HepG2 (cell line): ENCODE results near the gene PRXL2B. TPM values are rescaled to one million over a fixed set of nuclear protein-coding genes. Genes with fewer than 3 reads are reported as not detected.
A peak's percentile ranks its signal among the peaks of the same experiment; 100 is the strongest.

Experiments used
- CHD4 ChIP-seq: fragments of 200-600 bp; sonication (generic); IDR thresholded peaks from 2 replicates; pipeline ENCODE4 v1.7.0; 2017; ENCODE audit warnings: mild to moderate bottlenecking, low read length, borderline replicate concordance
- MYNN ChIP-seq: sonication (generic); formaldehyde crosslinking; IDR thresholded peaks from 2 replicates; pipeline ENCODE4 v1.4.0; 2020; ENCODE audit warnings: mild to moderate bottlenecking, low read depth, missing genetic modification reagents
- SMARCC2 ChIP-seq: fragments of 450-650 bp; IDR thresholded peaks from 2 replicates; pipeline ENCODE4 v1.6.1; 2017; ENCODE audit warnings: antibody characterized with exemption, mild to moderate bottlenecking
- ZKSCAN8 ChIP-seq: IDR thresholded peaks from 2 replicates; pipeline ENCODE4 v1.6.1; 2016; ENCODE audit warnings: borderline replicate concordance, missing genetic modification reagents, missing compliant biosample characterization
- ZNF124 ChIP-seq: sonication (generic); formaldehyde crosslinking; IDR thresholded peaks from 2 replicates; pipeline ENCODE4 v1.4.0; 2020; ENCODE audit warnings: missing genetic modification reagents
- ZNF432 ChIP-seq: sonication (generic); formaldehyde crosslinking; IDR thresholded peaks from 2 replicates; pipeline ENCODE4 v1.5.0; 2020; ENCODE audit warnings: missing genetic modification reagents, mild to moderate bottlenecking, borderline replicate concordance
- ZNF563 ChIP-seq: sonication (generic); formaldehyde crosslinking; IDR thresholded peaks from 2 replicates; pipeline ENCODE4 v1.8.0; 2022; ENCODE audit warnings: mild to moderate bottlenecking, moderate library complexity, missing genetic modification reagents
- ZNF816 ChIP-seq: sonication (generic); formaldehyde crosslinking; IDR thresholded peaks from 2 replicates; pipeline ENCODE4 v1.8.0; 2022; ENCODE audit warnings: missing genetic modification reagents, mild to moderate bottlenecking, borderline replicate concordance
- polyA plus RNA-seq, 8 experiments: library from polyadenylated mRNA; depleted of rRNA in 3 of 8; stranded (reverse) in 7 of 8; unstranded in 1 of 8; fragments of >200 nt; fragmentation: Illumina TruSeq in 4 of 8; extraction: Trizol in 4 of 8; gene quantifications; 2 replicates each; pipeline versions ENCODE4 v1.2.1 to v1.2.3, GENCODE V29; 2011 to 2016; ENCODE audit warnings: low read depth in 4 of 8, missing spikeins in 1 of 8, mixed read lengths in 1 of 8; ENCODE audit not compliant: insufficient read depth in 1 of 8
- total RNA-seq, 5 experiments: library from RNA; depleted of rRNA; stranded (reverse); fragments of >200 nt; fragmentation: Illumina TruSeq; extraction: Trizol; gene quantifications; 2 replicates each; pipeline ENCODE4 v1.2.3, GENCODE V29; 2016; ENCODE audit warnings: low read depth in 1 of 5
- TF ChIP-seq, protein P1 (sequence below): sonication (generic); formaldehyde crosslinking; IDR thresholded peaks from 2 replicates; pipeline ENCODE4 v1.5.1; 2020; ENCODE audit warnings: mild to moderate bottlenecking, missing genetic modification reagents, moderate library complexity
- TF ChIP-seq, protein P2 (sequence below): sonication (generic); formaldehyde crosslinking; IDR thresholded peaks from 2 replicates; pipeline ENCODE4 v1.4.0; 2020; ENCODE audit warnings: missing genetic modification reagents
- TF ChIP-seq, protein P3 (sequence below): sonication (generic); formaldehyde crosslinking; IDR thresholded peaks from 2 replicates; pipeline ENCODE4 v1.5.1; 2020; ENCODE audit warnings: mild to moderate bottlenecking, missing genetic modification reagents
- TF ChIP-seq, protein P4 (sequence below): sonication (generic); formaldehyde crosslinking; IDR thresholded peaks from 2 replicates; pipeline ENCODE4 v1.5.1; 2020; ENCODE audit warnings: missing genetic modification reagents, mild to moderate bottlenecking, borderline replicate concordance

PRXL2B gene
- total and polyA plus RNA-seq, 2 of the 13 experiments (the other 11 are each of a cell fraction or from before 2014, with no cell fraction given) = 16.8 to 22.1 TPM

DNA sequence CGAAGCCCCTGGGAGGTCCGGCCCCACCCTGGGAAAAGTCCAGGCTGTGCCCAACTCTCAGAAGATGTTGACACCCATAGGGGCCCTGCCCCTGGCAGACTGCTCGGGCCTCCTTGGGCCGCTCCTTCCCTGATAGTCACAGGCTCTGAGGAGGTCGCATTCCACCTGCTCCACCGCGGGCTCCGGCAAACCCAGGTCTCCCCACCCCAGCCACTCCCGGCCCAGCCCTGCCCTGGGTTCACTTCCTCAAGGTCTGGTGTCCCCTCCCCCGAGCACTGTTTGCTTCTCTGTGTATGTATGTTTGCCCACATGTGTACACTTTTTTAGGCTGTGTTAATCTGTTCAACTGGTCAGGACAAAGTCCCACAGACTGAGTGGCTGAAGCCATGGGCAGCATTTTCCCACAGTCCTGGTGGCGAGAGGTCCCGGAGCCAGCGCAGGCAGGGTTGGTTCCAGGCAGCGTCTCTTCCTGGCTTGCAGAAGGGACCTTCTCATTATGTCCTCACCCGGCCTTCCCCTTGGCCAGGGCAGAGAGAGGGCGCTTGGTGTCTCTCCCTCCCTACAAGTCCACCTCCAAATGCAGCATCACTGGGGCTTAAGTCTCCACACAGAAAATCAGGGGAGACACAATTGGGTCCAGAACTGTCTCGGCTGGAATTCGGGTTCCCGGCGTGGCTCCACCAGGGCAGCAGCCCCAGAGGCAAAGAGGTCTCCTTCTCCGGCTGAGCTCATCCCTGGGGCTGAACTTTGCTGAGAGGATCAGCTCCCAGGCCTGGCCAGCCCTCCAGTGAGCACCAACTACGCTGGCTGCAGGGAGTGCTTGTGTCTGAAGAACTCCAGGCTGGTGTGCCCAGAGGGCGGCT, 10.5 kb upstream of the PRXL2B start (continued):
- TF ChIP-seq, protein P1, sequence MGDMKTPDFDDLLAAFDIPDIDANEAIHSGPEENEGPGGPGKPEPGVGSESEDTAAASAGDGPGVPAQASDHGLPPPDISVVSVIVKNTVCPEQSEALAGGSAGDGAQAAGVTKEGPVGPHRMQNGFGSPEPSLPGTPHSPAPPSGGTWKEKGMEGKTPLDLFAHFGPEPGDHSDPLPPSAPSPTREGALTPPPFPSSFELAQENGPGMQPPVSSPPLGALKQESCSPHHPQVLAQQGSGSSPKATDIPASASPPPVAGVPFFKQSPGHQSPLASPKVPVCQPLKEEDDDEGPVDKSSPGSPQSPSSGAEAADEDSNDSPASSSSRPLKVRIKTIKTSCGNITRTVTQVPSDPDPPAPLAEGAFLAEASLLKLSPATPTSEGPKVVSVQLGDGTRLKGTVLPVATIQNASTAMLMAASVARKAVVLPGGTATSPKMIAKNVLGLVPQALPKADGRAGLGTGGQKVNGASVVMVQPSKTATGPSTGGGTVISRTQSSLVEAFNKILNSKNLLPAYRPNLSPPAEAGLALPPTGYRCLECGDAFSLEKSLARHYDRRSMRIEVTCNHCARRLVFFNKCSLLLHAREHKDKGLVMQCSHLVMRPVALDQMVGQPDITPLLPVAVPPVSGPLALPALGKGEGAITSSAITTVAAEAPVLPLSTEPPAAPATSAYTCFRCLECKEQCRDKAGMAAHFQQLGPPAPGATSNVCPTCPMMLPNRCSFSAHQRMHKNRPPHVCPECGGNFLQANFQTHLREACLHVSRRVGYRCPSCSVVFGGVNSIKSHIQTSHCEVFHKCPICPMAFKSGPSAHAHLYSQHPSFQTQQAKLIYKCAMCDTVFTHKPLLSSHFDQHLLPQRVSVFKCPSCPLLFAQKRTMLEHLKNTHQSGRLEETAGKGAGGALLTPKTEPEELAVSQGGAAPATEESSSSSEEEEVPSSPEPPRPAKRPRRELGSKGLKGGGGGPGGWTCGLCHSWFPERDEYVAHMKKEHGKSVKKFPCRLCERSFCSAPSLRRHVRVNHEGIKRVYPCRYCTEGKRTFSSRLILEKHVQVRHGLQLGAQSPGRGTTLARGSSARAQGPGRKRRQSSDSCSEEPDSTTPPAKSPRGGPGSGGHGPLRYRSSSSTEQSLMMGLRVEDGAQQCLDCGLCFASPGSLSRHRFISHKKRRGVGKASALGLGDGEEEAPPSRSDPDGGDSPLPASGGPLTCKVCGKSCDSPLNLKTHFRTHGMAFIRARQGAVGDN (CRISPR knock-in tag) = peak; percentile 78
- TF ChIP-seq CHD4 (no peak), SMARCC2 (no peak), MYNN (CRISPR knock-in tag) (no peak), ZNF563 (CRISPR knock-in tag) (no peak), ZKSCAN8 (CRISPR knock-in tag) (peak; percentile 63; the same call in 1 of the 2 replicates), ZNF816 (CRISPR knock-in tag) (no peak), ZNF432 (CRISPR knock-in tag) (no peak), ZNF124 (CRISPR knock-in tag) (no peak)
- TF ChIP-seq, protein P2, sequence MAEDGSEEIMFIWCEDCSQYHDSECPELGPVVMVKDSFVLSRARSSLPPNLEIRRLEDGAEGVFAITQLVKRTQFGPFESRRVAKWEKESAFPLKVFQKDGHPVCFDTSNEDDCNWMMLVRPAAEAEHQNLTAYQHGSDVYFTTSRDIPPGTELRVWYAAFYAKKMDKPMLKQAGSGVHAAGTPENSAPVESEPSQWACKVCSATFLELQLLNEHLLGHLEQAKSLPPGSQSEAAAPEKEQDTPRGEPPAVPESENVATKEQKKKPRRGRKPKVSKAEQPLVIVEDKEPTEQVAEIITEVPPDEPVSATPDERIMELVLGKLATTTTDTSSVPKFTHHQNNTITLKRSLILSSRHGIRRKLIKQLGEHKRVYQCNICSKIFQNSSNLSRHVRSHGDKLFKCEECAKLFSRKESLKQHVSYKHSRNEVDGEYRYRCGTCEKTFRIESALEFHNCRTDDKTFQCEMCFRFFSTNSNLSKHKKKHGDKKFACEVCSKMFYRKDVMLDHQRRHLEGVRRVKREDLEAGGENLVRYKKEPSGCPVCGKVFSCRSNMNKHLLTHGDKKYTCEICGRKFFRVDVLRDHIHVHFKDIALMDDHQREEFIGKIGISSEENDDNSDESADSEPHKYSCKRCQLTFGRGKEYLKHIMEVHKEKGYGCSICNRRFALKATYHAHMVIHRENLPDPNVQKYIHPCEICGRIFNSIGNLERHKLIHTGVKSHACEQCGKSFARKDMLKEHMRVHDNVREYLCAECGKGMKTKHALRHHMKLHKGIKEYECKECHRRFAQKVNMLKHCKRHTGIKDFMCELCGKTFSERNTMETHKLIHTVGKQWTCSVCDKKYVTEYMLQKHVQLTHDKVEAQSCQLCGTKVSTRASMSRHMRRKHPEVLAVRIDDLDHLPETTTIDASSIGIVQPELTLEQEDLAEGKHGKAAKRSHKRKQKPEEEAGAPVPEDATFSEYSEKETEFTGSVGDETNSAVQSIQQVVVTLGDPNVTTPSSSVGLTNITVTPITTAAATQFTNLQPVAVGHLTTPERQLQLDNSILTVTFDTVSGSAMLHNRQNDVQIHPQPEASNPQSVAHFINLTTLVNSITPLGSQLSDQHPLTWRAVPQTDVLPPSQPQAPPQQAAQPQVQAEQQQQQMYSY = no peak
- TF ChIP-seq, protein P3, sequence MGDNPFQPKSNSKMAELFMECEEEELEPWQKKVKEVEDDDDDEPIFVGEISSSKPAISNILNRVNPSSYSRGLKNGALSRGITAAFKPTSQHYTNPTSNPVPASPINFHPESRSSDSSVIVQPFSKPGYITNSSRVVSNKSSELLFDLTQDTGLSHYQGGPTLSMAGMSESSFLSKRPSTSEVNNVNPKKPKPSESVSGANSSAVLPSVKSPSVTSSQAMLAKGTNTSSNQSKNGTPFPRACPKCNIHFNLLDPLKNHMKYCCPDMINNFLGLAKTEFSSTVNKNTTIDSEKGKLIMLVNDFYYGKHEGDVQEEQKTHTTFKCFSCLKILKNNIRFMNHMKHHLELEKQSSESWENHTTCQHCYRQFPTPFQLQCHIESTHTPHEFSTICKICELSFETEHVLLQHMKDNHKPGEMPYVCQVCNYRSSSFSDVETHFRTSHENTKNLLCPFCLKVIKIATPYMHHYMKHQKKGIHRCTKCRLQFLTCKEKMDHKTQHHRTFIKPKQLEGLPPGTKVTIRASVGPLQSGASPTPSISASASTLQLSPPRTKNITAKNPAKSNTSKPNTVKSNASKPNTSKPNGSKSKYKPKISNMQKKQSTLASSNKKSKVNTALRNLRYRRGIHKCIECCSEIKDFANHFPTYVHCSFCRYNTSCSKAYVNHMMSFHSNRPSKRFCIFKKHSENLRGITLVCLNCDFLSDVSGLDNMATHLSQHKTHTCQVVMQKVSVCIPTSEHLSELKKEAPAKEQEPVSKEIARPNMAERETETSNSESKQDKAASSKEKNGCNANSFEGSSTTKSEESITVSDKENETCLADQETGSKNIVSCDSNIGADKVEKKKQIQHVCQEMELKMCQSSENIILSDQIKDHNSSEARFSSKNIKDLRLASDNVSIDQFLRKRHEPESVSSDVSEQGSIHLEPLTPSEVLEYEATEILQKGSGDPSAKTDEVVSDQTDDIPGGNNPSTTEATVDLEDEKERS (CRISPR knock-in tag) = peak; percentile 77; the same call in 1 of the 2 replicates
- TF ChIP-seq, protein P4, sequence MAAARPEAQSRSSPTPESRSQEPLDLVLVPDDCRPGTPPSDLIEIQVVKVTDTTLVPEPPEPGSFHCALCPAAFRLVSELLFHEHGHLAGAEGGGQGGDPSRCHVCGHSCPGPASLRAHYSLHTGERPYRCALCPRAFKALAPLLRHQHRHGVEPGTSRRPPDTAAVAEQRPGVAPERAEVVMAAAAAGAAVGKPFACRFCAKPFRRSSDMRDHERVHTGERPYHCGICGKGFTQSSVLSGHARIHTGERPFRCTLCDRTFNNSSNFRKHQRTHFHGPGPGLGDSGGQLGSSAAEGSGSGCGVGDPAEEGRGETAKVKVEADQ (CRISPR knock-in tag) = no peak
